Measurements from ENCODE around the gene NDST4. TPM values are rescaled to one million over a fixed set of nuclear protein-coding genes. Genes with fewer than 3 reads are reported as not detected.

Gene NDST4
- total and polyA plus RNA-seq, 2 of the 4 experiments (the other 2 are of a cell fraction) = not detected

DNA sequence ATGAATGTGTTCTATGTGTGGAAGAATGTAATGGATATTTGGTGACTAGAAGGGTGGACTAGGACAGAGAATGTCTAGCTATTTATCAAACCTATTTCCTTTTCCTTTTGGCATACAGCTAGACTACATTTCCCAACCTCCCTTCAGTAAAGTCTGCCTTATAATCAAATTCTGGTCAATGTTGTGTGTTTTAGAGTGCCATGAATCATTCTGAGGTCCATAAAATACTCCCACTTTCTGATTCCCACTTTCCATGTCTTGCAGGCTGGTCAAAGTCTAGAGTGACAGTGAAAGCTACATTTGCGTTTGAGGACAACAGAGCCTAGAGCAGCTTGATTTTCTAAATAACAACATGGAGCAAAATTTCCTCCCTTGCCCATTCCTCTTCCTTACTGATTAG lies 297.7 kb downstream of the NDST4 start:
- no peak overlapping the region for H4K91ac ChIP-seq (ENCODE audit: insufficient read depth, low read depth, low read length)
- in situ Hi-C loops (cut with MboI; ENCODE audit: low sequenced_read_pairs) = no loop called here
- no peak overlapping the region for H3K56ac ChIP-seq (ENCODE audit: extremely low read depth, insufficient read depth, low read length)
- TF ChIP-seq RCOR1 (IDR thresholded peaks at IDR 0.05; ENCODE audit: insufficient replicate concordance, low read length) (no peak), RAD21 (IDR thresholded peaks at IDR 0.05; ENCODE audit: low read length) (no peak), SMC3 (IDR thresholded peaks at IDR 0.05; ENCODE audit: low read depth, low read length) (no peak), CHD1 (IDR thresholded peaks at IDR 0.05; ENCODE audit: low read depth, low read length) (no peak), BHLHE40 (IDR thresholded peaks at IDR 0.05; ENCODE audit: low read depth, low read length) (no peak)
- TF ChIP-seq, protein P1, sequence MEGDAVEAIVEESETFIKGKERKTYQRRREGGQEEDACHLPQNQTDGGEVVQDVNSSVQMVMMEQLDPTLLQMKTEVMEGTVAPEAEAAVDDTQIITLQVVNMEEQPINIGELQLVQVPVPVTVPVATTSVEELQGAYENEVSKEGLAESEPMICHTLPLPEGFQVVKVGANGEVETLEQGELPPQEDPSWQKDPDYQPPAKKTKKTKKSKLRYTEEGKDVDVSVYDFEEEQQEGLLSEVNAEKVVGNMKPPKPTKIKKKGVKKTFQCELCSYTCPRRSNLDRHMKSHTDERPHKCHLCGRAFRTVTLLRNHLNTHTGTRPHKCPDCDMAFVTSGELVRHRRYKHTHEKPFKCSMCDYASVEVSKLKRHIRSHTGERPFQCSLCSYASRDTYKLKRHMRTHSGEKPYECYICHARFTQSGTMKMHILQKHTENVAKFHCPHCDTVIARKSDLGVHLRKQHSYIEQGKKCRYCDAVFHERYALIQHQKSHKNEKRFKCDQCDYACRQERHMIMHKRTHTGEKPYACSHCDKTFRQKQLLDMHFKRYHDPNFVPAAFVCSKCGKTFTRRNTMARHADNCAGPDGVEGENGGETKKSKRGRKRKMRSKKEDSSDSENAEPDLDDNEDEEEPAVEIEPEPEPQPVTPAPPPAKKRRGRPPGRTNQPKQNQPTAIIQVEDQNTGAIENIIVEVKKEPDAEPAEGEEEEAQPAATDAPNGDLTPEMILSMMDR (conservative IDR thresholded peaks at IDR 0.05; ENCODE audit: low read depth, low read length) = no peak
- TF ChIP-seq, protein P2, sequence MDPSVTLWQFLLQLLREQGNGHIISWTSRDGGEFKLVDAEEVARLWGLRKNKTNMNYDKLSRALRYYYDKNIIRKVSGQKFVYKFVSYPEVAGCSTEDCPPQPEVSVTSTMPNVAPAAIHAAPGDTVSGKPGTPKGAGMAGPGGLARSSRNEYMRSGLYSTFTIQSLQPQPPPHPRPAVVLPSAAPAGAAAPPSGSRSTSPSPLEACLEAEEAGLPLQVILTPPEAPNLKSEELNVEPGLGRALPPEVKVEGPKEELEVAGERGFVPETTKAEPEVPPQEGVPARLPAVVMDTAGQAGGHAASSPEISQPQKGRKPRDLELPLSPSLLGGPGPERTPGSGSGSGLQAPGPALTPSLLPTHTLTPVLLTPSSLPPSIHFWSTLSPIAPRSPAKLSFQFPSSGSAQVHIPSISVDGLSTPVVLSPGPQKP (IDR thresholded peaks at IDR 0.05; ENCODE audit: borderline replicate concordance, low read depth, low read length) = no peak
- TF ChIP-seq, protein P3, sequence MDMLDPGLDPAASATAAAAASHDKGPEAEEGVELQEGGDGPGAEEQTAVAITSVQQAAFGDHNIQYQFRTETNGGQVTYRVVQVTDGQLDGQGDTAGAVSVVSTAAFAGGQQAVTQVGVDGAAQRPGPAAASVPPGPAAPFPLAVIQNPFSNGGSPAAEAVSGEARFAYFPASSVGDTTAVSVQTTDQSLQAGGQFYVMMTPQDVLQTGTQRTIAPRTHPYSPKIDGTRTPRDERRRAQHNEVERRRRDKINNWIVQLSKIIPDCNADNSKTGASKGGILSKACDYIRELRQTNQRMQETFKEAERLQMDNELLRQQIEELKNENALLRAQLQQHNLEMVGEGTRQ (IDR thresholded peaks at IDR 0.05; ENCODE audit: low read depth, low read length) = no peak
- no peak overlapping the region for H4K5ac ChIP-seq (ENCODE audit: low read depth, low read length)
- H2BK15ac ChIP-seq (ENCODE audit: low read depth, low read length) = no peak overlapping the region
- H3K4ac ChIP-seq (ENCODE audit: low read depth, low read length) = no peak overlapping the region
- H3K36me3 ChIP-seq (ENCODE audit: control insufficient read depth, insufficient read depth, low read length) = no peaks in the 10 kb centered on the region
- intact Hi-C loops (cut with micrococcal nuclease) = no loop called here
- H3K9me3 ChIP-seq (ENCODE audit: control insufficient read depth, insufficient read depth, low read length) = no peaks in the 10 kb centered on the region
- no TSS peak for BruUV-seq (replicated peaks)
- H3K18ac ChIP-seq (ENCODE audit: low read depth, low read length) = no peak overlapping the region
- dilution Hi-C loops (cut with HindIII; ENCODE audit: low sequenced_read_pairs, unreplicated experiment) = no loop called here
- ATAC-seq (ENCODE audit: low read depth) (no peak), DNase-seq (no peak)
- no peak overlapping the region for H4K8ac ChIP-seq (ENCODE audit: low read depth in 2 of 2, low read length in 2 of 2)
- no peak overlapping the region for H2AK9ac ChIP-seq (replicated peaks; ENCODE audit: low read depth, low read length, poor library complexity)
- no peak overlapping the region for H3K27ac ChIP-seq (ENCODE audit: insufficient read depth, low read length)
- no peaks in the 10 kb centered on the region for H3K4me1 ChIP-seq (ENCODE audit: control insufficient read depth, insufficient read depth, low read length)
- no peaks in the 10 kb centered on the region for H3K27me3 ChIP-seq (ENCODE audit: control insufficient read depth, insufficient read depth, low read length)
- no peak overlapping the region for H3K4me2 ChIP-seq (ENCODE audit: low read depth, low read length)
- no peak overlapping the region for H3K23ac ChIP-seq (ENCODE audit: low read depth, low read length)
- no peak overlapping the region for H3K14ac ChIP-seq (replicated peaks; ENCODE audit: low read depth, low read length)
- H2AFZ ChIP-seq (replicated peaks; ENCODE audit: low read length, poor library complexity) = no peak overlapping the region
- H2AK5ac ChIP-seq (ENCODE audit: low read depth, low read length) = no peak overlapping the region
- H4K20me1 ChIP-seq (ENCODE audit: insufficient read depth, low read length) = no peaks in the 10 kb centered on the region
- no peaks in the 10 kb centered on the region for H3K9me1 ChIP-seq (ENCODE audit: insufficient read depth, low read length)
- no peak overlapping the region for H3K9ac ChIP-seq (ENCODE audit: low read depth, low read length)
- no peaks in the 10 kb centered on the region for H3K79me1 ChIP-seq (ENCODE audit: low read depth in 1 of 2, low read length in 2 of 2)
- POLR2A ChIA-PET (ENCODE audit: unreplicated experiment) = no interaction called here
- no CpG with 5 or more reads among the region's 1 CpG for WGBS, 2 experiments (ENCODE audit: extremely low coverage in 2 of 2, insufficient read length in 1 of 2)
- H2BK120ac ChIP-seq (ENCODE audit: low read depth, low read length) = no peak overlapping the region
- H3K4me3 ChIP-seq (ENCODE audit: insufficient read depth, low read depth, low read length) = no peak overlapping the region
- CTCF ChIA-PET = no interaction called here
- H2BK5ac ChIP-seq (ENCODE audit: low read depth, low read length, poor library complexity, severe bottlenecking) = no peak overlapping the region
- H2BK20ac ChIP-seq (ENCODE audit: low read depth, low read length) = no peak overlapping the region
